Measurements from ENCODE around the gene DEFB116.
"Not testable (repeated sequence)": the region's sequence is repeated elsewhere in the genome, so short reads cannot be mapped to it uniquely, and the experiment has no call there.

DEFB116 gene

DNA sequence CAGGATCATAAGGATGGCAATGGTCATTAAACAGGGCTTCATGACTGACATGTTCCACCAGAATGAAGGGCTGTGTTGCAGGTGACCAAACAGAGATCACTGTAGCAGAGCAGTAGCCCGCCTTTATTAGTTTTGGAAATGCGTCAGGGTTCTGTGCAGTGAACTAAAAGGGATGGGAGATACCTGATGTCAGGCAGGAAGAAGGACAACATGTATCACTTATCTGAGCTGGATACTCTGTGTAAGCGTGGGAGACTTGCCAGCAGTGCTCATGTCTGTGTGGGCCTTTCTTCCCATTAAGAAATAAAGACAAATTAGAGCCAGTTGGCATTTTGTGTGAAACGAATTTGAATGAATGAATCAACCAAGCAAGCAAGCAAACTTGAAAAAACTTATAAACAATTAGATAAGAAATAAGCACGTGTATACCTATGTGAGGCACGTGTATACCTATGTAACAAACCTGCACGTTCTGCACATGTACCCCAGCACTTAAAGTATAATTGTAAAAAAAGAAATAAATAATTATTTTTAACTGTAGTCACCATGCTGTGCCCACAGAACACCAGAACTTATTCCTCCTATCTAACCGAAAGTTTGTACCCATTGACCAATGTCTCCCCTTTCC lies at the start of gene DEFB116:
Gene DEFB116 (minus strand): TSS at position 51 of the 628 bp plus-strand sequence. CDS start 0 bp downstream, at position 51.
- no peak for DNase-seq (ENCODE audit: low spot score)

DNA sequence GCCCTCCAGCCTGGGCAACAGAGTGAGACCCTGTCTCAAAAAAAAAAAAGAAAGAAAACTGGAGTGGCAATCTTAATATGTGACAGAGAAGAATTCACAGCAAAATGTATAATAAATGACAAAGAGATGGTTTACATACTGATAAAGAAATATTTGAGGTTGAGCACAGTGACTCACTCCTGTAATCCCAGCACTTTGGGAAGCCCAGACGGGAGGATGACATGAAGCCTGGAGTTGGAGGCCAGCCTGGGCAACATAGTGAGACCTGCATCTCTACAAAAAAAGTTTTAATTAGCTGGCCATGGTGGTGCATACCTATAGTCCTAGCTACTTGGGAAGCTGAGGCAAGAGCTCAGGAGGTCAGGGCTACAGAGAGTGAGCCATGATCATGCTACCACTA lies 47.6 kb upstream of the DEFB116 start:
- DNase-seq (ENCODE audit: low spot score): no peak

- DNase-seq (ENCODE audit: low spot score): no peak
Measured at GRCh38 chr20:31341470-31341869, 33.1 kb upstream of the DEFB116 start.

DNA sequence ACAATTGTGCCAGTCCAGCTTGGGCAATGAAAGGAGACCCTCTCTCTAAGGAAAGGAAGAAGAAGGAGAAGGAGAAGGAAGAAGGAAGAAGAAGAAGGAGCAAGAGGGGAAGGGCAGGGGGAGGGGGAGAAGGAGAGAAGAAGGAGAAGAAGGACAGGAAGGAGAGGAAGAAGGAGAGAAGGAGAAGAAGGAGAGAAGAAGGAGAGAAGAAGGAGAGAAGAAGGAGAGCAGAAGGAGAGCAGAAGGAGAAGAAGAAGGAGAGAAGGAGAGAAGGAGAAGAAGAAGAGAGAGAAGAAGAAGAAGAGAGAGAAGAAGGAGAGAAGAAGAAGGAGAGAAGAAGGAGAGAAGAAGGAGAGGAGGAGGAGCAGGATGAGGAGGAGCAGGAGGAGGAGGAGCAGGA lies 22.5 kb upstream of the DEFB116 start:
- DNase-seq (ENCODE audit: low spot score): no peak

GRCh38 chr20:31322504-31322903 lies 14.1 kb upstream of the DEFB116 start:
- no peak for DNase-seq (ENCODE audit: low spot score)

GRCh38 chr20:31284964-31285363 lies 23.4 kb downstream of the DEFB116 start:
- not testable (repeated sequence) for DNase-seq (ENCODE audit: low spot score)

DNA sequence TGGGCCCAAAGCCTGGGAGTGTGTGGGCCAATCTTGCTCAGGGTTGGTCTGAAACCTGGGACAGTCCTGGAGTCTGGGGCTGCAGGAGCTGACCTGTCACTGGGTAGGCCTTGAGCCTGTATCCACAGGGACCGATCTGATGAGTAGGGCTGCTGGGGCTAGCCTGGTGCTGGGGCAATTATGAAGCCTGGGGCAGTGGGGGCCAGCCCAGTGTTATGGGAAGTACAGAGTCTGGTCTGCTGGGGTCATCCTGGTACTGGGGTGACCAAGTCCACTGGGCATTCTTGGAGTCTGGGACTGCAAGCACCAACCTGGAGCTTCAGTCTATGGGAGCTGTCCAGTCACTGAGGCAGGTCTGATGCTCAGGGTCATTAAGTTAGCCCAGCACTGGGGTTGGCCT lies 30.2 kb downstream of the DEFB116 start:
- DNase-seq (ENCODE audit: low spot score): no peak

DNA sequence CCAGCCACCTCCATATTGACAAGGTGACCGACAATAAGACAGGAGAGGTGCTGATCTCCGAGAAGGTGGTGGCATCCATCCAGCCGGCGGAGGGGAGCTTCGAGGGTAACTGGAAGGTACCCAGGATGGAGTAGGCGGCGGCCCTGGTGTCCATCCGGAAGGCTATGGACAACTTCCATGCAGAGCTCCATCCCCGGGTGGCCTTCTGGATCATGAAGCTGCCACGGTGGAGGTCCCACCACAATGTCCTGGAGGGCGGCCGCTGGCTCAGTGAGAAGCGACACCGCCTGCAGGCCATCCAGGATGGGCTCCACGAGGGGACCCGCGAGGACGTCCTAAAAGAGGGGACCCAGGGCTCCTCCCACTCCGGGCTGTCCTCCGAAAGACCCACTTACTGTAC lies 33.9 kb downstream of the DEFB116 start:
- DNase-seq (ENCODE audit: low spot score): no peak

DNA sequence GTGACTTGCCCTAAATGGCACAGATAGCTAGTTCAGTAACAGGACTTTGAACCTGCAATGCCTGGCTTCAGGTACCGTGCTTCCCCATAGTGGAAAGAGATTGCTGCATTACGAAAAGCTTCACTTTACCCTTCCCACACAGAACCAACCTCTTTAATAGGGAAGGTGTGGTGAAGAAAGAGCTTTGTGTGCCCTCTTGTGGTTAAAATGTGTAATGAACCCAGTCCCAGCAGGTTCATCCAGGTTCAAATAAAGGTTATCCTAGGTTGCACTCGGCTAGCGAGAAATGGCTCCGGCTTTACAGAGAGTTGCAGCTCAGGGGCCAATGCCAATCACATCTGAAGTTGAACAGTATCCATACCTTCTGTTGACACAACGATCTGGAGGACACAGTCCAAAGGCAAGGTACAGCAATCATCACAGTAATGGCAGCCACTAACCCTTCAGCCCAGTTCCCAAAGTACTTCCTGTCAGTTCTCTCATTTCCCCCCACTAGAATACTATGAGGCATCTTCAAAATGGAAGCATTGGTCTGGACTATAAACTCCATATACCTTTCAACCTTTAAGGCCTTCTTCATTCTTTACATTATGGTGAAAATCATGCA lies 48.0 kb downstream of the DEFB116 start:
- DNase-seq (ENCODE audit: low spot score): no peak

- no peak for DNase-seq (ENCODE audit: low spot score)
Measured at GRCh38 chr20:31257364-31257763, 51.0 kb downstream of the DEFB116 start, which contains the start of gene DEFB115. Gene DEFB115, plus strand, starts transcription at chr20:31257664. Its CDS starts 0 bp downstream, at chr20:31257664.

DNA sequence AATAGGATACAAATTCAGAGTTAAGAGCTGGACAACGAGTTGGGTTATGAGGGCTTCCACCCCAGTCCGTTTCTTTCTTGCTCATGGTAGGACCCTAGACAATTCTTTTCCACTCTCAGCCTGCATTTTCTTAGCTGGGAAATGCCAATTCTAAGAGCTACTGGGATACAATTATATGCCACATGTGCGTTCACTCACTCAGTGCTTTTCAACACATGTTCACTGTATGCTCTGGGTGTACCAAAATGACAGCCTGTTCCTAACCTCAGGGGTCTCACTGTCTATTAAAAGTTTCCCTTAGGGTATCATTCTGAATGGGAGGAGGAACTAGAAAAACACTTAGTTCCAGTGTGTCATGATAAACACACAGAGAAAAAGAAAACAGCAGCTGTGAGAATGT lies 51.4 kb downstream of the DEFB116 start:
- DNase-seq (ENCODE audit: low spot score): no peak
